Activated CD4-positive, alpha-beta T cell treated with anti-CD3 and anti-CD28 coated beads, Interleukin-2, amount 10 ng/mL, durations not matched to agents 24 days and 14 days (primary cell): Measurements from ENCODE around the gene KDM2A. TPM values are rescaled to one million over a fixed set of nuclear protein-coding genes. Genes with fewer than 3 reads are reported as not detected.

Experiments used
- DNase-seq: peaks from one replicate; pipeline ENCODE4 v3.0.0; 2022
- H3K27ac Mint-ChIP-seq: one replicate; pipeline ENCODE4 v1.8.0; 2022; ENCODE audit warnings: mild to moderate bottlenecking, mixed read lengths
- H3K27me3 Mint-ChIP-seq: one replicate; pipeline ENCODE4 v1.8.0; 2022; ENCODE audit warnings: mixed read lengths
- H3K36me3 Mint-ChIP-seq: one replicate; pipeline ENCODE4 v1.8.0; 2022; ENCODE audit warnings: low read depth, mild to moderate bottlenecking, mixed read lengths
- H3K4me1 Mint-ChIP-seq: one replicate; pipeline ENCODE4 v1.8.0; 2021; ENCODE audit warnings: mixed read lengths
- H3K4me3 Mint-ChIP-seq: one replicate; pipeline ENCODE4 v1.8.0; 2022; ENCODE audit warnings: mild to moderate bottlenecking, moderate library complexity, mixed read lengths
- H3K9me3 Mint-ChIP-seq: one replicate; pipeline ENCODE4 v1.8.0; 2021; ENCODE audit warnings: mixed read lengths
- intact Hi-C: fragments of 100-400 bp; cut with micrococcal nuclease; formaldehyde crosslinking; loops from one replicate; pipeline ENCODE4 v1.15.1; 2023
- total RNA-seq: library from RNA; stranded (reverse); gene quantifications from 2 replicates; pipeline ENCODE4 v1.2.3, GENCODE V29; 2022

KDM2A gene
- 102 and 103 TPM in 2 replicates for total RNA-seq

- peaks cover 28% of the 10 kb centered on the region for H3K36me3 Mint-ChIP-seq
- H3K27me3 Mint-ChIP-seq, result peaks cover 6% of the 10 kb centered on the region
- H3K4me1 Mint-ChIP-seq, result peaks cover 25% of the 10 kb centered on the region
- peak within 1 kb of the TSS; percentile 97 for H3K27ac Mint-ChIP-seq
- intact Hi-C loops, result loop anchor here (1.0 kb wide), 1 partner anchor 122 kb away; no protein-coding TSS in a partner anchor
- peak within 1 kb of the TSS; percentile 100 for H3K4me3 Mint-ChIP-seq
- DNase-seq, result peak; percentile 99
- H3K9me3 Mint-ChIP-seq, result no peaks in the 10 kb centered on the region
Observed at GRCh38 chr11:67118801-67119584, at the start of gene KDM2A. Gene KDM2A (plus strand): TSS chr11:67119263. CDS start chr11:67121317, 2,054 bp downstream.

GRCh38 chr11:67071420-67072284 lies 47.4 kb upstream of the KDM2A start:
- Mint-ChIP-seq H3K27me3 (peaks cover 10% of the 10 kb centered on the region), H3K36me3 (no peaks in the 10 kb centered on the region), H3K9me3 (no peaks in the 10 kb centered on the region), H3K4me1 (peaks cover 2% of the 10 kb centered on the region), H3K27ac (no peak overlapping the region), H3K4me3 (peak overlapping the region; percentile 72)
- DNase-seq, result peak; percentile 94
- intact Hi-C loops, result loop anchor here (1.0 kb wide), 1 partner anchor 17 kb away; no protein-coding TSS in a partner anchor

- DNase-seq, result no peak
- intact Hi-C loops, result no loop called here
- Mint-ChIP-seq H3K4me1 (peaks cover 2% of the 10 kb centered on the region), H3K4me3 (no peak overlapping the region), H3K9me3 (no peaks in the 10 kb centered on the region), H3K27ac (no peak overlapping the region), H3K27me3 (peaks cover 10% of the 10 kb centered on the region), H3K36me3 (no peaks in the 10 kb centered on the region)
Observed at GRCh38 chr11:67072295-67072694, 46.8 kb upstream of the KDM2A start.

- DNase-seq, result no peak
- Mint-ChIP-seq H3K4me3 (no peak overlapping the region), H3K36me3 (no peaks in the 10 kb centered on the region), H3K9me3 (no peaks in the 10 kb centered on the region), H3K27me3 (peaks cover 10% of the 10 kb centered on the region), H3K27ac (no peak overlapping the region), H3K4me1 (peaks cover 2% of the 10 kb centered on the region)
- intact Hi-C loops, result no loop called here
Observed at GRCh38 chr11:67073908-67074307, 45.2 kb upstream of the KDM2A start.

- intact Hi-C loops, result no loop called here
- Mint-ChIP-seq H3K4me1 (peaks cover 6% of the 10 kb centered on the region), H3K9me3 (no peaks in the 10 kb centered on the region), H3K4me3 (no peak overlapping the region), H3K27me3 (peaks cover 3% of the 10 kb centered on the region), H3K36me3 (no peaks in the 10 kb centered on the region), H3K27ac (no peak overlapping the region)
- DNase-seq, result no peak
Observed at GRCh38 chr11:67076202-67076601, 42.9 kb upstream of the KDM2A start.

GRCh38 chr11:67079065-67079705 lies 39.9 kb upstream of the KDM2A start:
- no peak for DNase-seq
- no peaks in the 10 kb centered on the region for H3K36me3 Mint-ChIP-seq
- H3K27me3 Mint-ChIP-seq, result peaks cover 4% of the 10 kb centered on the region
- intact Hi-C loops, result no loop called here
- peak overlapping the region; percentile 31 for H3K27ac Mint-ChIP-seq
- H3K9me3 Mint-ChIP-seq, result no peaks in the 10 kb centered on the region
- H3K4me3 Mint-ChIP-seq, result no peak overlapping the region
- H3K4me1 Mint-ChIP-seq, result peaks cover 13% of the 10 kb centered on the region

- peaks cover 2% of the 10 kb centered on the region for H3K27me3 Mint-ChIP-seq
- H3K27ac Mint-ChIP-seq, result no peak overlapping the region
- H3K9me3 Mint-ChIP-seq, result no peaks in the 10 kb centered on the region
- intact Hi-C loops, result loop anchor here (10.0 kb wide), 1 partner anchor 163 kb away; no protein-coding TSS in a partner anchor
- DNase-seq, result no peak
- H3K4me1 Mint-ChIP-seq, result peaks cover 11% of the 10 kb centered on the region
- peak overlapping the region; percentile 30 for H3K4me3 Mint-ChIP-seq
- no peaks in the 10 kb centered on the region for H3K36me3 Mint-ChIP-seq
Observed at GRCh38 chr11:67082071-67082791, 36.8 kb upstream of the KDM2A start.

GRCh38 chr11:67083786-67084366 lies 35.2 kb upstream of the KDM2A start:
- H3K4me1 Mint-ChIP-seq, result peaks cover 11% of the 10 kb centered on the region
- no peaks in the 10 kb centered on the region for H3K36me3 Mint-ChIP-seq
- DNase-seq, result no peak
- intact Hi-C loops, result loop anchor here (10.0 kb wide), 1 partner anchor 161 kb away; no protein-coding TSS in a partner anchor
- H3K27me3 Mint-ChIP-seq, result peaks cover 2% of the 10 kb centered on the region
- no peak overlapping the region for H3K4me3 Mint-ChIP-seq
- H3K27ac Mint-ChIP-seq, result no peak overlapping the region
- no peaks in the 10 kb centered on the region for H3K9me3 Mint-ChIP-seq

GRCh38 chr11:67085617-67086016 lies 33.4 kb upstream of the KDM2A start:
- Mint-ChIP-seq H3K9me3 (no peaks in the 10 kb centered on the region), H3K36me3 (no peaks in the 10 kb centered on the region), H3K27me3 (peaks cover 2% of the 10 kb centered on the region), H3K4me3 (no peak overlapping the region), H3K4me1 (peaks cover 7% of the 10 kb centered on the region), H3K27ac (no peak overlapping the region)
- intact Hi-C loops, result loop anchor here (10.0 kb wide), 1 partner anchor 159 kb away; no protein-coding TSS in a partner anchor
- no peak for DNase-seq

GRCh38 chr11:67090717-67091116 lies 28.3 kb upstream of the KDM2A start:
- Mint-ChIP-seq H3K36me3 (no peaks in the 10 kb centered on the region), H3K4me3 (no peak overlapping the region), H3K27me3 (no peaks in the 10 kb centered on the region), H3K9me3 (no peaks in the 10 kb centered on the region), H3K27ac (no peak overlapping the region), H3K4me1 (no peaks in the 10 kb centered on the region)
- intact Hi-C loops, result no loop called here
- no peak for DNase-seq

GRCh38 chr11:67095214-67095507 lies 23.9 kb upstream of the KDM2A start:
- intact Hi-C loops, result no loop called here
- H3K27ac Mint-ChIP-seq, result no peak overlapping the region
- H3K36me3 Mint-ChIP-seq, result no peaks in the 10 kb centered on the region
- no peaks in the 10 kb centered on the region for H3K27me3 Mint-ChIP-seq
- no peaks in the 10 kb centered on the region for H3K9me3 Mint-ChIP-seq
- DNase-seq, result no peak
- peaks cover 10% of the 10 kb centered on the region for H3K4me1 Mint-ChIP-seq
- H3K4me3 Mint-ChIP-seq, result no peak overlapping the region

- no peaks in the 10 kb centered on the region for H3K27me3 Mint-ChIP-seq
- no peaks in the 10 kb centered on the region for H3K36me3 Mint-ChIP-seq
- no peak overlapping the region for H3K4me3 Mint-ChIP-seq
- H3K9me3 Mint-ChIP-seq, result no peaks in the 10 kb centered on the region
- no peak for DNase-seq
- intact Hi-C loops, result no loop called here
- peak overlapping the region; percentile 1 for H3K27ac Mint-ChIP-seq
- peaks cover 24% of the 10 kb centered on the region for H3K4me1 Mint-ChIP-seq
Observed at GRCh38 chr11:67098799-67099429, 20.1 kb upstream of the KDM2A start.
